GM19351 (cell line): ENCODE data around the gene GGCT.

Source experiments
- ATAC-seq: cut with Tn5 transposase; IDR thresholded peaks from one replicate; pipeline ENCODE4 v1.9.1; 2021; ENCODE audit warnings: mild to moderate bottlenecking, moderate library complexity; ENCODE audit not compliant: unreplicated experiment

GGCT gene

DNA sequence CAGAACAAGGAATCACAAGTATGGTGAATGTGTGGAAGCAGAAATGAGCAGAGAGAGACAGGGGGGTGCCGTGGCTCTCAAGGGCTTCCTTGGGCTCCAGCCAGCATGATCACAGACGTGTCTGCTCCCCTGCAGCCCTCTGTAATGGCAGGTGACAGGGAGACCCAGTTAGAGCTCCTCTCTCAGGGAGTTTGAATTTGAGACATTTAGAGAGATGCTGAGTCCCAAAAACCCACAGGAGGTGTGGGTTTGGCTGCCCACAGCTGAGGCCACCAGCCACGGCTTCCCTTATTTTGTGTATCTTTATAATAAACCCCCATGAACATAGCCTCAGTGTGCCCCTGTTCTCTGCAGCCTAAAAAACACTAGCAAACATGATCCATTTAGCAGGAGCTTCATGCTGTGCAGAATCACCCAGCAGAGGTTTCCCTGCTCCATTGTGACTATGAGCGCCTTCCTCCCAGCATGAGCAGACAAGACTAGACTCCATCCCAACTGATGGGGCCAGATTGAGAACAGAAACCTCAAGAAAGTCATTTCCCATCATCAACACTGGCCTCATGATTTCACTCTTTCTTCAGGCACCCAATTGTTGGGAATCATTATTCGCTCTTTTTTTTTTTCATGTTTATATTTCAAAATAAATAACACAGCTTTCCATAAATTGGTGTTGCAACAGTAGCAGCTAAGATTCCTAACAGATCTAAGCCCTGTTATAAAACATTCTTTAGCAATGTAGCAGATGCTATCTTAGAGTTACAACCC is 39.4 kb downstream of the GGCT start:
- ATAC-seq: no peak

DNA sequence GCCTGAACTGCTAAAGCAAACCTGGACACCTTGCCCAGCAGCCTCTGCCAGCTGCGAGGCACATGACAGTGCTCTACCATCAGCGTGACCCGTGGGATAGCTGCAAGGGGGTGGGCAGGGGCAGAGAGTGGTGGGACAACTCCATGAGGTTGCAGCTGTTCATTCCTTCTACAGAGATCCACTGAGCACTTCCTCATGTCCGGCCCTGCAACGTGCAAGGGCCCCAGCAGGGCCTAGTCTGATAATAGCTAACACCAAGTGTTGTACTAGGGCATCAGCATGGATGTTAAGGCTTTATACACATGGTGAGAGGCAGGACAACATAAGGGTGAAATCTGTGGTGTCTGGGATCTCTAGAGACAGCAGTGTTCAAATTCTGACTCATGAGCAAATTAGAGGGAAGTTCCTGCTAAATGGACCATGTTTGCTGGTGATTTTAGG is 40.4 kb downstream of the GGCT start:
- no peak for ATAC-seq

GRCh38 chr7:30463405-30464145 is 41.1 kb downstream of the GGCT start:
- ATAC-seq: no peak

DNA sequence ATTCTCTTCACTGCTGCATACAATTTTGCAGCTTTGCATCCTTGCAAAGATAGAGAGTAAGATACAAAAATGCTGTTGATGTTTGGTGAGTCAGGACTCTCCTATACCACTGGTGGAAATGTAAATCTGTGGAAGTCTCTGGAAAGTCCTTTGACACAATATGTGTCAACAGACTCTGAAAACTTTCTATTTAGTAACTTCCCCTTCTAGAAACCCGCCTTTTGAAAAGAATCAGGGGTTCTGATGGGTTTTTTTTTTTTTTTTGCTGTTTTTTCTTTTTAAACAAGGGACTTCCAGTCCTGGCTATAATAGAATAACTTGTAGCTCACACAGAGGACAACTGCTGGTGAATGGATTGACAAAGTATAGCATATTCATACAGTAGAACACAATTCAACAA is 42.5 kb downstream of the GGCT start:
- no peak for ATAC-seq

GRCh38 chr7:30460246-30460633 is 44.4 kb downstream of the GGCT start:
- ATAC-seq: no peak

DNA sequence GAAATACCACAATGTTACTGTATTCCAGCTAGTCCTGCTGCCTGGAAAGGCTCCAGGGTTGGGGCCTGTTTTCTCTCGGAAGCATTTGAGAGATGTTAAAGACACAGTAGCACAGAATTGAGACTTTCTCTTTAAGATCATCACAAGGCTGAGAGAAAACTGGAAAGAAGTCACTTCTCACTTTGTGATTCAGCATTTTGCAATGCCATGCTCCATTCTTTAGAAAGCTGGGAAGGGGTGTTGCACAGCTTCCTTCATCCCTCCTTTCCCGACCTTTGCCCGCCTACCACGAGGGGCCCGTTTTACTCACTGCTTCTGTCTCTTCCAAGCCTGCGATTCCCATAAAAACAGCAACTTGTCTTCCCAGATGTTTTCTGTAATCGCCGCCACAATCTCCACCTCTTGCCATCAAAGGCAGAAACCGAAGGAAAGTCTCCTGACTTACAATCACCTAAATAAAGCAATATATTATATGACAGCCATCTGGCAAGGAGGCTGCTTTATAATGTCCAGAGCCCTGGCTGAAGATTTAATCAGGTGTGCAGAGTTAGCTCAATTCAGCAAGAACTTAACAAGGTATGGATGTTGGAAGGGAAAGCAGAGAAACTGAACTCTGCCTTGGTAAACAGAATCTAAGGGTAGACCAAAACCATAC is 44.9 kb downstream of the GGCT start:
- ATAC-seq: no peak

DNA sequence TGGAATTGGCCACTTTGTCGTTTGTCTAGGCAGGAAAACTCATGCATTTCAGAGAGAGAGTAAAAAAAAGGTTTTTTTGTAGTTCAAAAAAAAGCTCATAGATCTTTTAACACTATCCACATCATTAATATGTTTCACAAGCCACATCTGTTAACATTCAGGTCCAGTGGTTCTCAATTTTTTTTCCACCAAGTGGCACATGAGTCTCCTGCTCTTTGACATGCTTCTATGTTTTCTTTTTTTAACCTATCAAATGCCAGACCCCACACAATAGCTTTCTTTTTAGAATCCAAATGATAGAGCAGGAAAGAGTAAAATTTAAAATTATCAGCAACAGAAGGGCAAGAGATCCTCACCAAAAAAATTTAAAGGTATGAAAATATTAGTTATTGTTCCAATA is 46.3 kb downstream of the GGCT start:
- ATAC-seq: no peak

GRCh38 chr7:30453921-30454320 is 50.7 kb downstream of the GGCT start:
- no peak for ATAC-seq

- ATAC-seq: no peak
These were observed 51.6 kb downstream of the GGCT start for GRCh38 chr7:30453016-30453415.

DNA sequence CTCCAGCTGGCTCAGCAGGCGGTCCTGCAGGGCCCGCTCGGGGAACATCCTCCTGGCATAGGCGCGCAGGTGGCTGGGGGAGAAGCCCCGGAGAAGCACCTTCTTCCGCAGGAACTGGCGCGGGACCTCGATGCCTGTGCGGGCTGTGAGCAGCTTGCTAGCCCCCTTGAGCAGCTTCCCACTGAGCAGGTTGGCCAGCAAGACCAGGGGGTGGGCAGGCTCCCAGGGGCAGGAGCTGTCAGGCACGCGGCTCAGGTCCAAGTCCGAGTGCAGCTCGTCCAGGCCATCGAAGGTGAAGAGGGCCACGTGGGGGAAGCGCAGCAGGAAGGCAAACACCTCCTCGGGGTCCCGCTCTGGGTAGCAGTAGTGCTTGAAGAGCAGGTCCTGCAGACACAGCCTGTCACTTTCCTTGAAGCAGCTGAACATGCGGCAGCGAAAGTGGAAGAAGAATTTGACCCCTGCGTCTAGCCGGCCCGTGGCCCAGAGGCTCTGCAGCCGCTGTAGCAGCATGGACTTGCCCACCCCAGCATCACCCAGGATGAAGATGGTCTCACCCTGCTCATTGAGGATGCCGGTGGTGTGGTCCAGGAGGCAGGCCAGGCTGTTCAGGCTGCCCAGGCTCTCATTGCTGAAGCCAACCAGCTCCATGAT is 52.2 kb downstream of the GGCT start:
- no peak for ATAC-seq

DNA sequence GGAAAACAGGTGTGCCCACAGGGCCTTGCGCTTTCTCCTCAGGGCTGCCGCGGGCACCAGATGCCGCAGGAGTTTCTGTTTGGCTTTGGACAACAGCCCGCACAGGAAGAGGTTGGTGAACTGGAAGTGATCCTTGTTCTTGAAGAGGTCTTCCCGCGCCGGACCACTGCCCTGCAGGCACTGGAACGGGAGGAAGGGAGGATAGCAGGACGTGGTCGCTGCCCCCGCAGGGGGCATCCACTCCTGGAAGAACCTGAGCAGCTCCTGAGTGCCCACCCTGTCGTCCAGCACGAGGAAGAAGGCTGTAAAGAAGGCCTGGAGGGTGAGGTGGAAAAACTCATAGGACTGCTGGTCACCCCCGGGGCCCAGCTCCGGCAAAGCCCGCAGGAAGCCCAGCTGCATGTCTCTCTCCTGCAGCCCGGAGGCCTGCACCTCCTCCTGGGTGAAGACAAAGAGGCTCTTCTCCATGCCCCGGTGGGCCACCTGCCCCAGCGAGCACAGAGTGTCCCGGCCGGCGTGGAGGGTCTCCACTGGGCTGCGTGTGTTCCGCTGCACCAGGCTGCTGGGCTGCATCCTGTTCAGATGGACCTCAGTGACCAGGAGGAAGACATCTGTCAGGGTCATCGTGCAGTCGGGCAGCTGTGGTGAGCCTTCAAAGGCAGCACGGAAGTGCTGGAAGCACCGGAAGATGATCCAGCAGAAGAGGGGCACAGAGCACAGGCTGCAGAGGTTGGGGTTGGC is 52.9 kb downstream of the GGCT start:
- no peak for ATAC-seq

GRCh38 chr7:30450983-30451497 is 53.6 kb downstream of the GGCT start:
- ATAC-seq: no peak

DNA sequence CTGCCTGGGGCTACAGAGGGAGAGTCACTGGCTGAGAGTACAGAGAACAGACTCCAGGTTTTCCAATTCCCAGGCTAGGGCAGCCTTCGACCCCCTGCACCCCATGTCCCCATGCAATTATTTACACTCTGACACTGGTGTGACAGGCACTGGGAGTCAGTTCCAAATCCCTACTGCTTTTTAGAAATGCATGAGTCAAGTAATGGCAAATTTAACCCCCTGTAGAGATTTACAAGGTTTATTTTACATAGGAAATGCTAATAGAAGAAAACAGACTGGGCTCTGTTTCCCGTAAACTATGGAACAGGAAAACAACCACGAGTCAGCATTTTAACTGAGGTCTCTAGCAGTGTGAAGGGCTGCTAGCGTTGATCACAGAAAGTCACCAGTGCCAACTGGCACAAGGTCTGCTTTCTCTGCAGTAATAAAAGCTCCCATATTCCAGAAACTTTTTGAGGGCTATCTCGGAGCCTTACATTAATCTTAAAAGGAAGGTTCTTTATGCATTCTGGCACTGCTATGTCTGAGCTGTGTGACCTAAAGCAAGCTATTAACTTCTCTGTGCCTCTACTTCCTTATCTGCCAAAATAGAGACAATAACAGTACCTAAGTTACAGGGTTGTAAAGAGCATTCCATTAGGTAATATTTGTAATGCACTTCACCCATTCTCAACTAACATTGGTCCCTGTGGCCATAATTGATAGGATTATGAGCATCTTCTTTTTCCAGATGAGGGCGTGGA is 54.2 kb downstream of the GGCT start:
- no peak for ATAC-seq

DNA sequence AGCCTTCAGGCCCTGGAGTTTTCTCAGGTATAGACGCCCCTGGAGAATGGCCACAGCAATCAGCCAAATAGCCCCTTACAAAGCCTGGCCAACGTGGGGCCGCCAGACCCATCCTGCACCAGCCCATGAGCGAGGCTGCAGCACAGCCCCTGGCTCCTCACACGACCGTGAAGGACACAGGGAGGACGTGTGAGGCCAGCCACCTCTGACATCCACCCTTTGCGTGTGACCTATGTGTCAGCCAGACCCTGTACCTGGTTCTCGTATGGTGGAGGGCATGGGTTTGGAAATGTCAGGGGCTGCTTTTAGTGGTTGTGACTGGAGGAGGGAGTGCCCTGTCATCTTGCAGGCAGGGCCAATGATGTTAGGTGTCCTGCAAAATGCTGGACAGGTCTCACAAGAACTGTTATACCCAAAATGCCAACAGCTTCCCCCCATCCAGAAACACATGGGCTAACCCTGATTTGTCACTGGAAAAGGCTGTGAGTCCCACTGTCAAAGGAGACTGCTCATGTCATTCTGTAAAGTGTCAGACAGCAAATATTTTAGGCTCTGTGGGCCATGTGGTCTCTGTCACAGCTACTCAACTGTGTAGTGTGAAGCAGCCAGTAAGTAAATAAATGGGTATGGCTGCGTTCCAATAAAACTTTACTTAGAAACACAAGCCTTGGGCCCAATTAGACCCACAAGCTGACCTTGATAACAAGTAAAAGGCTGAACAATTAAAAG is 56.0 kb downstream of the GGCT start:
- no peak for ATAC-seq

- no peak for ATAC-seq
These were observed 57.2 kb downstream of the GGCT start for GRCh38 chr7:30447466-30447865.
